CD14-positive monocyte (primary cell): Measurements from ENCODE around the gene LTBP1. TPM values are rescaled to one million over a fixed set of nuclear protein-coding genes. Genes with fewer than 3 reads are reported as not detected.

ENCODE experiments used
- DNase-seq, 3 donors: peaks; one replicate each; pipeline ENCODE4 v3.0.0-alpha.2; 2011 to 2022
- H2AFZ ChIP-seq: 2 replicates; pipeline ENCODE4 v1.6.0; 2012; ENCODE audit warnings: mild to moderate bottlenecking, low read depth, low read length, inconsistent platforms; ENCODE audit not compliant: insufficient read depth, poor library complexity, severe bottlenecking
- H3K27ac ChIP-seq, 2 donors: 1 replicate in 1 of 2; 2 replicates in 1 of 2; pipeline ENCODE4 v1.5.1; 2012 to 2013; ENCODE audit warnings: low read length in 2 of 2, control low read depth in 1 of 2, inconsistent platforms in 1 of 2, low read depth in 1 of 2, mild to moderate bottlenecking in 1 of 2
- H3K27me3 ChIP-seq, 2 donors: one replicate each; pipeline versions ENCODE4 v1.6.0 to v1.6.1; 2011 to 2013; ENCODE audit warnings: low read length in 2 of 2; ENCODE audit not compliant: control insufficient read depth in 2 of 2, insufficient read depth in 2 of 2
- H3K36me3 ChIP-seq, 2 donors: replicated peaks in 1 of 2; 1 replicate in 1 of 2; 2 replicates in 1 of 2; pipeline versions ENCODE4 v1.5.1 to v1.6.1; 2012 to 2013; ENCODE audit warnings: low read length in 2 of 2, control low read depth in 1 of 2, inconsistent platforms in 1 of 2, mild to moderate bottlenecking in 1 of 2; ENCODE audit not compliant: insufficient read depth in 2 of 2, control insufficient read depth in 1 of 2
- H3K4me1 ChIP-seq, 2 donors: 1 replicate in 1 of 2; 2 replicates in 1 of 2; pipeline versions ENCODE4 v1.5.1 to v1.6.1; 2012 to 2013; ENCODE audit warnings: low read length in 2 of 2, control low read depth in 1 of 2, inconsistent platforms in 1 of 2, mild to moderate bottlenecking in 1 of 2, moderate library complexity in 1 of 2; ENCODE audit not compliant: insufficient read depth in 2 of 2, control insufficient read depth in 1 of 2
- H3K4me2 ChIP-seq: replicated peaks from 2 replicates; pipeline ENCODE3; 2012; ENCODE audit warnings: low read length, moderate library complexity, mild to moderate bottlenecking; ENCODE audit not compliant: poor library complexity, severe bottlenecking; ENCODE audit errors: extremely low read depth
- H3K4me3 ChIP-seq, 3 experiments: fragments of 200-600 bp in 1 of 3; sonication (generic) in 1 of 3; replicated peaks in 1 of 3; 1 replicate in 2 of 3; 2 replicates in 1 of 3; pipeline ENCODE4 v1.5.1; 2011 to 2013; ENCODE audit warnings: low read length in 3 of 3, mild to moderate bottlenecking in 3 of 3, control low read depth in 2 of 3, low read depth in 2 of 3, inconsistent platforms in 1 of 3, moderate library complexity in 1 of 3
- H3K79me2 ChIP-seq: 2 replicates; pipeline ENCODE4 v1.6.0; 2012; ENCODE audit warnings: mild to moderate bottlenecking, control low read depth, inconsistent platforms, low read length, moderate library complexity; ENCODE audit not compliant: insufficient read depth
- H3K9ac ChIP-seq: 2 replicates; pipeline ENCODE4 v1.6.0; 2017; ENCODE audit warnings: low read length, mild to moderate bottlenecking; ENCODE audit not compliant: insufficient read depth, poor library complexity, severe bottlenecking
- H3K9me3 ChIP-seq, 2 donors: replicated peaks in 1 of 2; 1 replicate in 1 of 2; 2 replicates in 1 of 2; pipeline versions ENCODE4 v1.5.1 to v1.6.1; 2012 to 2013; ENCODE audit warnings: low read length in 2 of 2, control low read depth in 1 of 2; ENCODE audit not compliant: control insufficient read depth in 1 of 2, insufficient read depth in 1 of 2
- H4K20me1 ChIP-seq: 2 replicates; pipeline ENCODE4 v1.6.0; 2012; ENCODE audit warnings: mild to moderate bottlenecking, low read length, control low read depth, moderate library complexity; ENCODE audit not compliant: insufficient read depth
- H3K27ac Mint-ChIP-seq, 7 donors: one replicate each; pipeline ENCODE4 v1.8.0; 2020; ENCODE audit warnings: mild to moderate bottlenecking in 7 of 7, mixed read lengths in 7 of 7, moderate library complexity in 6 of 7, inconsistent platforms in 2 of 7
- H3K27me3 Mint-ChIP-seq, 3 donors: one replicate each; pipeline ENCODE4 v1.8.0; 2021 to 2022; ENCODE audit warnings: low read depth in 3 of 3, mild to moderate bottlenecking in 3 of 3, mixed read lengths in 3 of 3, moderate library complexity in 3 of 3, inconsistent platforms in 1 of 3
- H3K36me3 Mint-ChIP-seq, 2 donors: one replicate each; pipeline ENCODE4 v1.8.0; 2020; ENCODE audit warnings: mixed read lengths in 2 of 2, inconsistent platforms in 1 of 2, mild to moderate bottlenecking in 1 of 2
- H3K4me1 Mint-ChIP-seq: one replicate; pipeline ENCODE4 v1.8.0; 2020; ENCODE audit warnings: mild to moderate bottlenecking, mixed read lengths
- H3K4me3 Mint-ChIP-seq, 2 donors: one replicate each; pipeline ENCODE4 v1.8.0; 2020; ENCODE audit warnings: mild to moderate bottlenecking in 2 of 2, mixed read lengths in 2 of 2, moderate library complexity in 1 of 2
- H3K9me3 Mint-ChIP-seq, 7 donors: one replicate each; pipeline ENCODE4 v1.8.0; 2020 to 2022; ENCODE audit warnings: mixed read lengths in 7 of 7, mild to moderate bottlenecking in 6 of 7, moderate library complexity in 6 of 7, inconsistent platforms in 2 of 7
- WGBS: methylation state at CpG from one replicate; pipeline ENCODE4 v1.1.5; 2013; ENCODE audit warnings: missing lambda C conversion rate; ENCODE audit not compliant: insufficient coverage; 5-methylcytosine and 5-hydroxymethylcytosine counted together
- intact Hi-C, 2 donors: fragments of 100-400 bp; cut with micrococcal nuclease; formaldehyde crosslinking; loops; one replicate each; pipeline versions ENCODE4 v1.15.0 to v1.15.1; 2023
- polyA plus RNA-seq, 3 donors: library from polyadenylated mRNA; depleted of rRNA in 1 of 3; unstranded in 2 of 3; stranded (reverse) in 1 of 3; fragments of 300-500 nt in 2 of 3; fragments of >200 nt in 1 of 3; fragmentation: Illumina TruSeq in 2 of 3; gene quantifications; 1 replicate in 2 of 3; 2 replicates in 1 of 3; pipeline ENCODE4 v1.2.3, GENCODE V29; 2012 to 2021
- TF ChIP-seq, protein P1 (sequence below): fragments of 200-600 bp; IDR thresholded peaks from one replicate; pipeline ENCODE4 v1.8.0; 2022; ENCODE audit warnings: antibody characterized with exemption, mild to moderate bottlenecking

Gene LTBP1
- polyA plus RNA-seq, 3 donors = 0.18 to 0.24 TPM; not detected in 1

DNA sequence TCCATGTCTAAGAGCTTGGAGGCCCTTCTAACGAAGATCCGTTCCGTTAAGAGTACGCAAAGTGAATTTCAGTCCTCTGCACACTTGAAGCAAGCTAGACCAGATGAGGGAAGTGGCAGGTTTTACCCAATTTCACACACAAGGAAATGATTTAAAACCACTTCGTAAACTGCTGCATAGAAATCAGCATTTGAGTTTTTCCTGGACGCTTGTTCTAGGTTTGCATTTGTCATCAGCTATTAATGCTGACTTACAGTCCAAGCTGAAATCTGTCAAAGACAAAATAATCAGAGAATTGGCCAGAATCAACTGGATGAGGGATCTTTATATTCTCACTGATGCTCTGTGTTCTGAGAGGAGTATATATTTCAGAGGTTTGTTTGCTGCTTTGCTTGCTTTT is 412.1 kb downstream of the LTBP1 start:
- intact Hi-C loops = no loop called here
- H3K27me3 ChIP-seq = no peaks in the 10 kb centered on the region
- H3K4me2 ChIP-seq = no peak overlapping the region
- Mint-ChIP-seq H3K27me3 (peaks cover 0 to under 1% (median 0%) of the 10 kb centered on the region in 3 donors), H3K36me3 (no peaks in the 10 kb centered on the region), H3K27ac (no peak overlapping the region), H3K9me3 (peaks cover 10 to 28% (median 25%) of the 10 kb centered on the region in 7 donors), H3K4me1 (peaks cover 2% of the 10 kb centered on the region), H3K4me3 (no peak overlapping the region)
- H3K4me1 ChIP-seq = no peaks in the 10 kb centered on the region
- 53% methylated on average over 6 of the region's 6 CpGs for WGBS
- H3K36me3 ChIP-seq = no peaks in the 10 kb centered on the region
- TF ChIP-seq, protein P1, sequence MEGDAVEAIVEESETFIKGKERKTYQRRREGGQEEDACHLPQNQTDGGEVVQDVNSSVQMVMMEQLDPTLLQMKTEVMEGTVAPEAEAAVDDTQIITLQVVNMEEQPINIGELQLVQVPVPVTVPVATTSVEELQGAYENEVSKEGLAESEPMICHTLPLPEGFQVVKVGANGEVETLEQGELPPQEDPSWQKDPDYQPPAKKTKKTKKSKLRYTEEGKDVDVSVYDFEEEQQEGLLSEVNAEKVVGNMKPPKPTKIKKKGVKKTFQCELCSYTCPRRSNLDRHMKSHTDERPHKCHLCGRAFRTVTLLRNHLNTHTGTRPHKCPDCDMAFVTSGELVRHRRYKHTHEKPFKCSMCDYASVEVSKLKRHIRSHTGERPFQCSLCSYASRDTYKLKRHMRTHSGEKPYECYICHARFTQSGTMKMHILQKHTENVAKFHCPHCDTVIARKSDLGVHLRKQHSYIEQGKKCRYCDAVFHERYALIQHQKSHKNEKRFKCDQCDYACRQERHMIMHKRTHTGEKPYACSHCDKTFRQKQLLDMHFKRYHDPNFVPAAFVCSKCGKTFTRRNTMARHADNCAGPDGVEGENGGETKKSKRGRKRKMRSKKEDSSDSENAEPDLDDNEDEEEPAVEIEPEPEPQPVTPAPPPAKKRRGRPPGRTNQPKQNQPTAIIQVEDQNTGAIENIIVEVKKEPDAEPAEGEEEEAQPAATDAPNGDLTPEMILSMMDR = no peak
- peaks cover 16 to 20% of the 10 kb centered on the region in 2 donors for H3K9me3 ChIP-seq
- no peak overlapping the region for H2AFZ ChIP-seq
- DNase-seq = no peak
- H3K79me2 ChIP-seq = no peaks in the 10 kb centered on the region
- no peaks in the 10 kb centered on the region for H4K20me1 ChIP-seq
- no peak overlapping the region for H3K4me3 ChIP-seq
- H3K27ac ChIP-seq = no peak overlapping the region
- H3K9ac ChIP-seq = no peak overlapping the region

DNA sequence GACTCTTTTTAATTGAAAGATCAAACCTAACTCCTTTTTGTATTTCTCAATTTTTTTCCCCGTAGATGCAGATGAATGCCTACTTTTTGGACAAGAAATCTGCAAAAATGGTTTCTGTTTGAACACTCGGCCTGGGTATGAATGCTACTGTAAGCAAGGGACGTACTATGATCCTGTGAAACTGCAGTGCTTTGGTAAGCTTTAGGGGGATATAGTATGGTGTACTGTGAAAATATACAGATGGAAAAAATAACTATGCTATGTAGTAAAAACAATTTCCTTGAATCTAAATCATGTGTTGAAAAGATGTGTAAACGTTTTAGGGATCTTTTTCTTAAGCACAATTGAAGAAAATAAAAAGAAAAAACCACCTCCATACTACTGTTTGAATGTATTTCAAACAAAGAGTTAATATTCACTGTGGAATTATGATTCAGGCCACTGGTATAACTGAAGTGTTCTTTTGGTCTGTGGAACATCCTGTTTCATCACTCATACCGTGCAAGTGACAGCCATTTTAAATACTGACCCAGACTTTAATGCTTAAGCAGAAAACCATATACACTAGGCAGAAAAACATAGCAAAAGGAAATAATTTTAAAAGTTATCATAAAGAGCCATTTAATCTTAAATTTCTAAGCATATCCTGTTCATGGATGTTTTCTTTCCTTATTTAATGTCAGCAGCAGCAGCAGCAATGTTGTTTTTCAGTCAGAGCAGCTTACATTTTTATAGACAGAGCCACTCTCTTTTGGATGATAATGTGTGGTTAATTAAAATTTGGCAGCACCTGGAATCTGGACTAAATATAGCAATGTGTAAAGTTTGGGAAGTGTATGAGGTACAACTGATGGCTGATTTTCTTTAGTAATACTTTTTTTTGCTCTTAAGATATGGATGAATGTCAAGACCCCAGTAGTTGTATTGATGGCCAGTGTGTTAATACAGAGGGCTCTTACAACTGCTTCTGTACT is 416.9 kb downstream of the LTBP1 start:
- no peak overlapping the region for H3K4me3 Mint-ChIP-seq
- H3K27me3 ChIP-seq = no peaks in the 10 kb centered on the region
- no peak overlapping the region for H3K4me3 ChIP-seq
- no peak for DNase-seq
- H4K20me1 ChIP-seq = no peaks in the 10 kb centered on the region
- no peaks in the 10 kb centered on the region for H3K79me2 ChIP-seq
- no peaks in the 10 kb centered on the region for H3K9me3 ChIP-seq
- no peak overlapping the region for H2AFZ ChIP-seq
- peaks cover 0 to 3% (median 0%) of the 10 kb centered on the region in 7 donors for H3K9me3 Mint-ChIP-seq
- no peaks in the 10 kb centered on the region for H3K36me3 Mint-ChIP-seq
- H3K27ac Mint-ChIP-seq = no peak overlapping the region
- H3K36me3 ChIP-seq = no peaks in the 10 kb centered on the region
- H3K27me3 Mint-ChIP-seq = peaks cover 0 to 3% (median 2%) of the 10 kb centered on the region in 3 donors
- peaks cover 4% of the 10 kb centered on the region for H3K4me1 Mint-ChIP-seq
- no peak overlapping the region for H3K4me2 ChIP-seq
- TF ChIP-seq, protein P1 = no peak
- 93% methylated on average over 3 of the region's 5 CpGs for WGBS
- no peaks in the 10 kb centered on the region for H3K4me1 ChIP-seq
- intact Hi-C loops = no loop called here
- no peak overlapping the region for H3K9ac ChIP-seq
- no peak overlapping the region for H3K27ac ChIP-seq
